GM23248 (cell line): Measurements from ENCODE around the gene BMAL1.

ENCODE experiments used
- EZH2 ChIP-seq: fragments of 200-600 bp; sonication (generic); IDR thresholded peaks from 2 replicates; pipeline ENCODE4 v1.6.1; 2018; ENCODE audit warnings: antibody characterized with exemption, mild to moderate bottlenecking; ENCODE audit not compliant: insufficient read depth, poor library complexity, severe bottlenecking
- EZH2phosphoT487 ChIP-seq: fragments of 200-600 bp; sonication (generic); IDR thresholded peaks from 2 replicates; pipeline ENCODE4 v1.6.1; 2018; ENCODE audit warnings: antibody characterized with exemption, moderate library complexity, mild to moderate bottlenecking, low read depth; ENCODE audit not compliant: insufficient read depth

- no peak for TF ChIP-seq EZH2
- no peak for TF ChIP-seq EZH2phosphoT487
Measured at GRCh38 chr11:13373216-13373615, 95.6 kb downstream of the BMAL1 start.
